ENCODE measurements around the gene TFF3.

Gene TFF3

DNA sequence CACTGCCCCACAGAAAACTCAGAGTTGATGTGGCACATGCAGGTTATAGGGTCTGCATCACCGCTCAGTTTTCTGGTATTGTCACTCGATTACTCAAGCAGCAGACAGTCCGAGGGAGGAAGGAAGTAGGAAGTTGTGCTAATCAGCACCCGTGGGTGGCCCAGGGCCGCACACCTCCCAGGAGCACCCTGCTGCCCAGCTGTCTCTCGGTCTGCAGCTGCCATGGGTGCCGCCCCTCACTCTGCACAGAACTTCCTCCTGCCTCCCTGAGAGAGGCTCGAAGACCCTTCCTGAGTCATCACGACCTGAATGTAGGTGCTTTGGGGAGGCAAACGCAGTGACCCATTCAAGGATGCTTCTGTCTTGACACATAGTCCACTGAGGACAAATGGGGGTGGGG, 4.2 kb upstream of the TFF3 start:
- no peak for DNase-seq

DNA sequence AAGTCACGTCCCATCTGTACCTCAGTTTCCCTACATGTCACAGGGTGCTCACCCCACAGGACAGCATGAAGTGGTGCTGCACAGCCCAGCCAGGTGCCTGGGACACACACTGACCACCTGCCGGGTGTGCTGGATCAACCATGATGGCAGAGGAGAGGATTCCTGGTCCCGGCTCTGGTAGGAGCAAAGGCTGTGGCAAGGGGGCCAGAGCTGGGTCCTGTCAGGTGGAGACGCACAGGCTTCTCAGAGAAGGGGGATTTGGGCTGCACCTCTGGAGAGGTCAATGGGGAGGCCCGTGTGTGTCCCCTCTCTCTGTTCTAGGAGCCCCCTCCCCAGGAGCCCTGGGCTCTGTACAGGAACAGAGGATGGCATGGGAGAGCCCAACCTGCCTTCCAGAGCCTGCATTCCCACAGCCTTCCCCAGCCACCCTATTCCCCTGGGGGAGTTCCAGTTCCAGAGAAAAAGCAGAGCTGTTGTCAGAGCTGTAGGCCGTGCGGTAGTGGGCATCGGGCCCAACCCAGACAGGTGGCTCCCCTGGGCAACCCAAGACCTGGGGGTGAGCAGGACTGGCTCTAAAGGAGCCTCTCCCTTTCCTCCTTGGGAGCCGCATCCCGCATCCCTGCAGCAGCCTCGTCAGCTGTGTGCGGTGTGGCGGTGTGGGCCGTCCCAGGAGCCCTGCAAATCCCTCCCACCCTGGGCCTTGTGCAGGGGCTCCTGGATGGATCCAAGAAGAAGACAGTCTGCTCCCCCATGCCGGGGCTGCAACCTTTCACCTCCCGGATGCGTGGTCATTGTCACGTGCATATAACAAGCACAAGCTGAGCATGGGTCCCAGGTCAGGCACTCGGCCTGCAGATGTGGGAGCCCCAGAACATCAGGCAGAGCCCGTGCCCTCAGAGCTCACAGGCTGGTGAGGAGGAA, 2.9 kb upstream of the TFF3 start:
- DNase-seq: no peak

DNA sequence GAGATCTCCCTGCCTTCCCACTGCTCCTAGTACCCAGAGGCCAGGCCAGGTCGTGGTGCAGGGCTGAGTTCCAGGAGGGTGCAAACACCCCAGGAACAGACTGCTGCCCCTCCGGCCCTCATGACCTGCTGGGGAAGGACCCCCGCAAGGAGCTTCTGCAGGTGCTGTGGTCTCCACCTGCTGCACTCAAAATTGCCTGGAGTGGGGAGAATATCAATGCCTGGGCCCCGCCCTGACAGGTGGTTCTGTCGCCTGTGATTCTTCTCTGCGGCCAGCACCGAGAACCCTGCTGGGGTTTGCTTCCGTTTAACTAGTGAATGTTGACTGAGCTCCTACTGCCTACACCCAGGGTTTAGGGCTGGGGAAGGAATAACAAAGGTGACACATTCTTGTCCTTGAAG, 2.1 kb upstream of the TFF3 start:
- no peak for DNase-seq

DNA sequence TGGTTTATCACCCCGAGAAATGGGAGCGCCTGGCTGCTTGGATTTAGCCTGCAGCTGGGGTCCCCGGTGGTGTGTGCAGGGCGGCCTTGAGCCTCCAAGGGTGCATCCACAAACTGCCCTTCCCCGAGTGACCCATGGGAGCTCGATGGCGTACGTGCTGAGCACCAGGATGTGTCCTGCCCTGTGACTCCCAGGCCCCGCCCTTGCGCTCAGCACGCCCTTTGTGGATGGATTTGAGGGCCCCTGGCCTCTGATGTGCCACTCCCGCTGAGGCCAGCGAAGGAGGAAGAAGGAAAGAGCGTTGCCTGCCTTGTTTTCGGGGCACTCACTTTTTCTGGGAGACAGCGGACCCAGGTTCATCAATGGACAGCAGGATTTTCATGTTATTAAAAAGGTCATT, 1.7 kb upstream of the TFF3 start:
- DNase-seq: no peak

DNA sequence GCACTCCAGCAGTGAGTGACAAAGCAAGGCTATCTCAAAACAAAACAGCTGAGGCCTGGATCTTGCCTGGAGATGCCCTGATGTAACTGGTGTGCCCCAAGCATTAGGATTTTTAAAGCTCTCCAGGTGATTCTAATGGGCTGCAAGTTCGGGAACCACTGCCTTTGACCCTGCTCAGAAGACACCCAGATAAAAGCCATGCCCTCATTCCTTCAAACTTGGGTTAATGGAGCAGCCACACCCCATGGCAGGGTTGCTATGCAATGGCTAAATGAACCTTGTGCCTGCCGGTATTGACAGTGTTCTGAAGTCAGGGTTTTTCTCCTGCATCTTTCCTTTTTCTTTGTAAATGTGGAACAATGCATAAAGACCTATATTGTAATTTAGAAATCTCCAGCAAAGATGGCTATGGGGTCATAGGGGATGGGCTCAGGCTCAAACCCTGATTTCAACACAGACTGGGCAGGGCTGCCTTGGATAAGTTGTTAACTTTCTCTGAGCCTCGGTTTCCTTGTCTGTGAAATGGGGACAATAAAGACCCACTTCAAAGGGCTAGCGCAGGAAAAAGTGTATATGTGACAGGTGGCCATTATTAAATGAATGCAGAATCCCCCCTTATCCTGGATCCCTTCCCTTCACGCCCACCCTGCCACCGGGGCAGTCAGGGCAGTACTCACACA, 453 bp downstream of the TFF3 start:
- no peak for DNase-seq

DNA sequence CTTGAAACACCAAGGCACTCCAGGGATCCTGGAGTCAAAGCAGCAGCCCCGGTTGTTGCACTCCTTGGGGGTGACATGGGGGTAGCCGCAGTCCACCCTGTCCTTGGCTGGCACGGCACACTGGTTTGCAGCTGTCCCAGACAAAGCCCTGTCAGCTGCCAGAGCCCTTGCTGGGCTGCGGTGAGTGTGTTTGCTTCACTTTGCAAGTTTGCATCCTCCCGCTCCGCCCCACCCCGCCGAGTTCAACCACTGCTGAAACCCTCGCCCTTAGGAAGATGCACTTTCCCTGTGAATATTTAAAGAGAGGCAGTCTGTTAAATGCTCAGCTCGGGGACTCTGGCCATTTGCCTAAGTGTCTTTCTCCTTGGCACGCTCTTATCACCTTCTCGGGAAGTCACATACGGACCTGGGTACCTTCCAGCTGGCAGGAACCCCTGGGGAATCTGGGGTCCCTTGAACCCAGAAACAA, 1.7 kb downstream of the TFF3 start:
- DNase-seq: no peak

DNA sequence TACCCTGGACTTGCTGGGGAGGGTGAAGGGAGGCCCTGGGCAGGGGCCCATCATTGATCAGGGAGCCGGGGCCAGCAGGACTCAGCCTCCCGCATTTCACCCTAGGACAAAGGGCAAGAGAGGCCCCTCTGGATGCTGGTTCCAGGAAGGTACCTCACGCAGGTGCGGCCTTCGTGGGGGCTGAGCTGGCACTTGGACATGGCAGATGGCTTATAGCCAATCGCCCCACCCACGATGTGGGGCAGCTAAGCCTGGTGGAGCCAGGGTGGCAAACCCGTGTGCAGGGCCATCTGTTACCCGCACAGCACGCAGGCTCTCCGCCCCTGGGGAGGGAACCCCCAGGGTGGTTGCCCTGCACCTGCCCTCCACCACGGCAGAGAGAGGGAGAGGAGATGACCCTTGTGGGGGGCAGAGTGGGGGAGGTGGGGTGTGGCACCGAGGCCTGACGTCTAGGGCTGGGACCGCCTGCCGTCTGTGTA, 2.5 kb downstream of the TFF3 start:
- no peak for DNase-seq

DNA sequence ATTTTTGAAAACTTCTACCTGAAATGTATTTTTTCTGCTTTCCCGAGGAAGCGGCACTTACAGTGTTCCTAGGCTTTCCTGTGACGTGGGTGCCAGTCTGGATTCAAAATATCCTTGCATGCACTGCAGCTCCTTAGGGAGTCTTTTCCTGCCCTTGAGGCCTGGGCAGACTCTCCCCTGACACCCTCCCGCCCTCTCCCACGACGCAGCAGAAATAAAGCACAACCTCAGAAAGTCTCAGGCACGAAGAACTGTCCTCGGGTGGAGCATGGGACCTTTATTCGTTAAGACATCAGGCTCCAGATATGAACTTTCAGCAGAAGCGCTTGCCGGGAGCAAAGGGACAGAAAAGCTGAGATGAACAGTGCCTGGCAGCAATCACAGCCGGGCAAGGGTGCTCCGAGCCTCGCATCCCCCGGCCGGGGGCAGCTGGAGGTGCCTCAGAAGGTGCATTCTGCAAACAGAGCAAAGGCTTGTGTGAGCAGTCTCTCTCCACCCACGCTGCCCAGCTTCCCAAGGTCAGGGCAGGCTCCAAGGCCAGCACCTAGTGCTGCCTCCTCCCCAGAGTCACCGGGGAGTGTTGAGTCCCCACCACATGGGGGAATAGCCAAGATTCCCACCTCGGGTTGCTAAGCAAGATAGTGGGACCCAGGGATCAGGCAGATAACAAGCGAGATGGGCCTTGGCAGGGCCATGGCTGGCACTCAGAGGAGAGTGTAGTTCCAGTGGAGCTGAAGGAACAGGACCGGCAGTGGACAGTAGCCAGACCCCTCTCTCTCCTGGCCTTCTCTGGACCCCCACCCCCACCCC, 3.2 kb downstream of the TFF3 start:
- no peak for DNase-seq

DNA sequence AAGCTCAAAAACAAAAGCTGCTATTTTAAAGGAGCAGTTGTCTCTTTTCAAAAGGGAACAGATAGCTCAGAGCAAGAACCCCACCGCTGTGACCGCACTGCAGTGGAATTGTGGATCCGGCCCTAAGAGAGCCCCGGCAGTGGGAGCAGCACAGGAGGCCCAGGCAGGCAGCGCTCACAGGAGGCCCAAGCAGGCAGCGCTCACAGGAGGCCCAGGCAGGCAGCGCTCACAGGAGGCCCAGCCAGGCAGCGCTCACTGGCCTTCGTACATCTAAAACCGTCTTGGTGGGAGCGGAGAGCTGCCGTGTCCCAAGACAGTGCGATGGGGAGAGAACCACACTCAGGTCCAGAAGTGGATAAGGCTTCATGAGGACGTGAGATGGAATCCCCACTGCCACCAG, 4.0 kb downstream of the TFF3 start:
- no peak for DNase-seq

DNA sequence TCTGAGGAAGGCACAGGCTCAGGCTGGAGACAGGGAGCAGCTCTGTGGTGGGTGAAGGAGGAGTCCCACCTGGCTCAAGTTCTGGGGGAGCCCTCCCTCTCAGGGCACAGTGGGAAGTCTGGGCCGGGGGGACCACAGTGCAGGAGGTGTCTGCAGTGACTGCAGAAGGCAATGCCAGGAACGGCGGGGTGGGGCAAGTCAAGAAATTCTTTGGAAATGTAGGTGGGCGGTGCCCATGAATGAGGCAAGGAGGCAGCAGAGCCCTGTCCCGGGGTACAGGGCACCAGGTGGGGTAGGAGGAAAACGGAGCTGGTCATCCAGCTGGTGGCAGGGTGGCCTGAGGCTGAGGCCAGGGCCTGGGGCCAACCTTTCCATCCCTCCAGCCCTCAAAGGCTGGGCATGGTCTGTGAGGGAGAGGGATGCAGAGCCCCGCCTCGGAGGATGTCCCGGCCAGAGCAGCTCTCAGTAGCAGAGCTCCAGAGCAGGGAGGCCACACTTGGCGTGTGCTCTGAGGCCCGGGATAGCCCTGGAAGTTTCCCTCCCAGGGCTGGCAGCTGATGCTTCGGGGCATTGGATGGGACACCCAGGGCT, 4.7 kb downstream of the TFF3 start:
- no peak for DNase-seq

DNA sequence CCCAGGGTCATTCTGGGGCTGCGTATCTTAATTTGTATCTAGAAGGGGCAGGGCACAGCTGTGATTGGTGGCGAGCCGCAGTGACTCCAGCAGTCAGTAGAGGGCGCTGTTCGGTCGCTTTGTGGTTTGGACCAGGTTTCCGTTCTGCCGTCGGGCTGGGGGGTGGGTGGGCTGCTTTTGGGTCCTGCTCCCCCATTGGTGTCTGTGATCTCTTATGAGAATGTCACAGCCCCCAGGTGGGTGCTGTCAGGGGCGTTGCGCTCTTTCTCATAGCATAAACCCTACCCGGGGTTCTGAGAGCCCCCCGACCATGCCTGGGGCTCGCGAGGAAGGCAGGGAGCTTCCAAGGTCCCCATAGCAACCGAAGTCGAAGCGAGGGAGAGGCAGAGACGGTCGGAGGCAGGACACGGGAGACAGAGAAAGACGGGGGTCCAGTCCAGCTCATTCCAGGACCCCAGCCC, 5.4 kb downstream of the TFF3 start:
- DNase-seq: peak; percentile 64

DNA sequence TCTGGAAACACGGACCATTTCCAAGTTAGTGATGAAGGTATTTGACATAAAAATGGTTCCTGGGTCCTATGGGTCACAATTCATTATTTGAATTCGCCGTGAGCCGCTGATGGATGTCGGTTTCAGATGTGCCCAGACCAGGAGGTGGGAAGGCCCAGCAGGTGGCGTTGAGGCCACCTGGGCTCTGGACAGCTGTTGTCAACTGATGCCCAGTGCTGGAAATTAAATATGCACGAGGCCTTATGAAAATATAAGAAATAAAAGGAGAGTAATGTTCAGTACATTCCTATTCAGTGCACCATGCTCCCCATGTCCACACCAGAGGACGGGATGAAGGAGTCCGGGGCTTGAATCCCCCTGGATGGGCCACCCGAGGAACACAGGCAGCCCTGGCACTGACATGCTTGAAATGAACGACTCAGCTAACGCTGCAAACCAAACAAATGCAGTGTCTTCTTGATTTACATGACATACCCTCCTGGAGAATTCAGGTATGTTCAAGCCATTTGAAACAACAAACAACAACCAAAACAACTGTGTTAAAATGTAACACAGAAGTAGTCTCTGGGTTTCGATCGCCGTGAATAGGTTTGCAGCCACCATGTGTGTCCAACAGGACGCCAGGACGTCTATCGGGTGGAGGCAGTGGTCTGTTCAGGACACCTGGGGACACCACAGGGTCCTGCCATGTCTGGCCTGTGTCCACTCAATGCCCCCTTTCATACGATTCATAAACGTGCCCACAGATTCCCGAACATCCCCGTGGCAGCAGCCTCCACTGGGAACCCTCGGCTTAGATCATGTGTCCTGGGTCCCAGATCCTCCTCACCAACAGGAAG, 6.1 kb downstream of the TFF3 start:
- DNase-seq: no peak

DNA sequence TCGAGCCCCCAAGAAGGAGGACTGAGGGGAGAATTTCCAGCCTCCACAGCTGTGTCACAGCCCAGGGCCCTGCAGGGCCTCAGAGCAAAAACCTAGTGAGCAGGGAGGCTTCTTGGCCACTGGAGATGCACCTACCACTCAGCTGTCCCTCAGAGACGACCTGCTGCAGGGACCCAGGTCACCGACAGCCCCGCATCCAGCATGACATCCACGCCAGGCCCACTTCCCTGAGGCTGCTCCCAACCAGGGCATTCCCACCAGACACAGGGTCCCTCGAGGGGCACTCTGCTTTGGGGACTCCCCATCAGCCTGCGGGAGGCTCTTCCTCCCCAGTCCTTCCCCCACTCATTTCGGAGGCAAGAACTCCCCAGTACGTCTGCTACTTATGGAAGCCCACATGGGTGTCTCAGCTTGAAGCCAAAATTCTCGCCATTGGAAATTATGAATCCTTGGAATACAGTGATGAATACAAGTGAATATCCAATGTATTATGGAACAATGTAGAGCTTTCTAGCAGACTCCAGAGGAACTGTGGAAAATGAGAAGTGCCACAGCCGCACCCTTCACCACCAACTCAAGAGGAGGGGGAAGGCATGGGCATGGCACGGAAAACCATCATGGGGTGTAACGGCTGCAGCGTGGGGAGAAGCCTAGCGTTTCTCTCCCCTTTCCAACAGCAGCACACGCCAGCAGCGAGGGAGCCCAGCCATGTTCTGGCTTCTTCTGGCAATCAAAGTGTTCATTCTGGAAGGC, 6.9 kb downstream of the TFF3 start:
- no peak for DNase-seq

DNA sequence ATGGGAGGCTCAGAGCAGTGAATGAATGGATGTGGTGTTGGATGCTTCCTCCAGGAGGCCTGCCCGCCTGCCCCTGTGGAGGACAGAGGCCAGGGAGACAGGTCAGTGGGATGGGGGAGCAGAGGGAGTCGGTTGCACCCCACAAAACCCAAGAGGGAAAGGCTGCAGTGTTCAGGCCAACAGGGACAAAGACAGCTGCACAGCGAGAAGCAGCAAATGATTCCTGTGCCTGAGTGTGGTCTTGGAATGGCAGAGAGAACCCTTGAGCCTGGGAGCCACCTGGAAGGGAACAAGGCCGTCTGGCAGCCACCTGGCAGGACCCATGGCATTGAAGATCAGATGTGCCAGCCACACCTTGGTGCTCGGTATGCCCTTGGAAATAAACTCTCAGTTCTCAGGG, 8.1 kb downstream of the TFF3 start:
- no peak for DNase-seq

DNA sequence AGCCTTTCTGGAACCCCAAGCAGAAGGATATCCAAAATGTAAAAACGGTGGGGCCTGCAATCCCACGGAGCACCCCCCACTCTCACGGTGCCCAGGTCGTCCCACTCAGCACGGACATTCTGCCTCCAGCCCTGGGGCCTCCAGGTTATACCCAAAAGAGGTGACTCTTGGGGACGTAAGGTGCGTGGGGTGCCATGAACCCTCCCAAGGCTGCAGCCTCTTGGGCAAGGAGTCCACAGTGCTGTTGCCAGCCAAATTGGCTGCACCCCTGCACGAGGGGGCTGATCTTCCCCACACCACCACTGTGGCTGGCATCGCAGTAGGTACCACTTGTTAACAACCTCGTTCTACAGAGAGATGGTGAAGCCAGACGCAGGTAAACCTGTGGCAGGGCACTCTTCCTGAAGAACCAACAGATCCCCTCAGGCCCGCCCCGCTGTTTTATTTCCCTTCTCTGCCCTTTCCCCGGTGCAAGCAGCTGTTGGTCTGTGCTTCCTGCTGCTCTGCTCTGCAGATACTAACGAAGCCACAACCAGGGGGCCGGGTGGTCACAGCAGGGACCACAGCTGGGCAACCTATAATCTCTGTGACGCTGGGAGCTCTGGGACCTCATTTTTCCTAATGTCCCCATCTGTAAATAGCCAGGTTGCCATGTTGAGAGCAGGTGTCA, 8.7 kb downstream of the TFF3 start:
- DNase-seq: no peak

DNA sequence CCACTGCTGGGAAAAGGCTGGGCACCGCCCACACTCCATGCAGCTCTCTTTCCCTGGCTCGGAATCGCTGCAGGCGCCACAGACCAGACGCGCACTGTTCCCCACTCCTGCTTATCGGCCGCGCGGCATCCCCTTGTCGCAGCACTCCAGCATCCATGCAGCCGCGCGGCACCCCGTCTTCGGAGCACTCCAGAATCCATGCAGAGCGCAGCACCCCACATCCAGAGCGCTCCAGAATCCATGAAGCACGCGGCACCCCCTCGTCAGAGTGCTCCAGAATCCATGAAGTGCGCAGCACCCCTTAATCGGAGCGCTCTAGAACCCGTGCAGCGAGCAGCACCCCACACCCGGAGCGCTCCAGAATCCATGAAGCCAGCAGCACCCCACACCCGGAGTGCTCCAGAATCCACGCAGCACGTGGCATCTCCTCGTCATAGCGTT, 9.5 kb downstream of the TFF3 start:
- no peak for DNase-seq

DNA sequence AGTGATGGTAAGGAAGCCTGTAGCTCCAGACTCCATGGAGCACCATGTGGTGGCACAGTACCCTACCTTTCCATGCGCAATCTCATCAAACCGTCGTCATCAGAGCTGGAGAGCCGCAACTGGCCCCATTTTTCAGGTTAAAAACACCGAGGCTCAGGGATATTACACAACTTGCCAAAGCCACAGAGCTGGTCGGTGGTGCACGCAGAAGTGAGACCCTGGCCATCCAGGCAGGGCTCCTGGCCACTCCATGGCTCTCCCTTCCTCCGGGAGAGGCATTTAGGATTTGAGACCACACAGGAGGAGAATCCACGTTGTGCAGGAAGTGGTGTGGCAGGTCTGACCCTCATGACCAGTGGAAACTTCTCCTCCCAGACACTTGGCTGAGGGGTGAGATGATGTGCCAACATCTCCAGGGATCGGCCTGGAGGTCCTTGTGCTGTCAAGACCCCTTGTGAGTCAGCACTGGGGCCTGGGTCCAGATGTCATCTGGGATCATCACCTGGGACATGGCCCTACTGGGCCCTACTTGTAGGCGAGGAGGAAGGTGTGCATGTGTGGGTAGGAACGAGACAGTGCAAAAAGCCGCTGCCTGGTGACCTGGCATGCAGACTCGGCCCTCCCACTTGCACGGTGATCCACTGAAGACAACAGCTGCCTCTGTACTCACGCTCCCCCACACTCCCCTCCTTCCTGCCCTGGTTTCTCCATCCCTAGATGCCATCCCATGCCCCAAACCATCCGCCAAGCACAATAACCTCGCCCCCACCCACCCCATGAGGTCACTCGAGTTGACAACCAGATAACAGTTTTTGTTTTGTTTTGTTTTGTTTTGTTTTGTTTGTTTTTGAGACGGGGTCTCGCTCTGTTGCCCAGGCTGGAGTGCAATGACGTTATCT, 10.4 kb downstream of the TFF3 start:
- DNase-seq: no peak

DNA sequence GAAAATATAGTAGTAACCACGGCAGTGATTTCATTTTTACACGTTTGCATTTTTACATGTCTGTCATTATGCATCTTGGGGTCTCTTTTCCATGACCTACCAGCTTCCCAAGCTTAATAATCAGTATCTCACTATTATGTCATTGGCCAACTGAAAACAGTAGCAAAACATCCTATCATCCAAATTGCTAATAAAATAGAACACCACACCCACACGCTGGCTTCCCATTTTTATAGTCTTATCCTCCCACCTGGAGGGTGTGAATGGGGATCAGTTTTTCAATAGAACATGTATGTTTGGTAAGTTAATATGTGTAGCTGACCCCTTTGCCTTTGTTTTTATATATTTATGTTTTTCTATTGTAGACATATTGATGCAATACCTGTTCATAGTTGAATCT, 11.8 kb downstream of the TFF3 start:
- DNase-seq: no peak

DNA sequence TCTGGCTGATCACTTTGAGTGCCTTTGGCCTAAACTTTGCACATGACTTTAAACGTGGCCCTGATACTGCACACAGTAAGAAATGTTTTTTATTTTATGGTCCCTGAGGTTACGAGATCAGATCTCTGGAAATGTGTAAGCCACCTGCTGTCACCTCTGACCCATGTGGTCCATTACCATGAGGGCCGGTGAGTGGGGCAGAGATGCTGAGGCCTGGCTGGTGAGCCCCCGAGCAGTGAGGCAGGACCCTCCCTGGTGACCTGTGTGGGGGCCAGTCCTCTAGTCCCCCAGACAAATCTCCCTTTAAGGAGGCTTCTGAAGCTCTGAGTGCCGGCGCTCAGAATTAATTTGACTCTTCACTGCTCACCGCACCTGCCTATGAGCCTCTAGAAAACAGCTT, 12.4 kb downstream of the TFF3 start:
- no peak for DNase-seq

Measured in left hindlimb (tissue), 1 donor.